Panc1 (cell line): ENCODE data around the gene PCBP4.

ENCODE experiments used
- CTCF ChIP-seq: fragments of 450-650 bp; IDR thresholded peaks from 2 replicates; pipeline ENCODE4 v1.5.1; 2017; ENCODE audit warnings: mild to moderate bottlenecking
- POLR2AphosphoS5 ChIP-seq: IDR thresholded peaks from 2 replicates; pipeline ENCODE4 v1.6.1; 2012; ENCODE audit warnings: mild to moderate bottlenecking, low read depth, low read length, moderate library complexity
- SIN3A ChIP-seq: IDR thresholded peaks from 2 replicates; pipeline ENCODE4 v1.6.1; 2012; ENCODE audit warnings: low read depth, mild to moderate bottlenecking, low read length, moderate library complexity, borderline replicate concordance; ENCODE audit not compliant: insufficient read depth
- TCF7L2 ChIP-seq: IDR thresholded peaks from 2 replicates; pipeline ENCODE4 v1.6.1; 2011; ENCODE audit warnings: mild to moderate bottlenecking, low read depth, low read length, inconsistent platforms
- TF ChIP-seq, protein P1 (sequence below), 2 experiments: IDR thresholded peaks; 2 replicates each; pipeline ENCODE4 v1.6.1; 2011 to 2012; ENCODE audit warnings: low read depth in 2 of 2, control low read depth in 1 of 2, low read length in 1 of 2, mild to moderate bottlenecking in 1 of 2, moderate library complexity in 1 of 2; ENCODE audit not compliant: insufficient read depth in 1 of 2

- no peak for TF ChIP-seq CTCF
- TF ChIP-seq POLR2AphosphoS5 = no peak
- TF ChIP-seq, protein P1, sequence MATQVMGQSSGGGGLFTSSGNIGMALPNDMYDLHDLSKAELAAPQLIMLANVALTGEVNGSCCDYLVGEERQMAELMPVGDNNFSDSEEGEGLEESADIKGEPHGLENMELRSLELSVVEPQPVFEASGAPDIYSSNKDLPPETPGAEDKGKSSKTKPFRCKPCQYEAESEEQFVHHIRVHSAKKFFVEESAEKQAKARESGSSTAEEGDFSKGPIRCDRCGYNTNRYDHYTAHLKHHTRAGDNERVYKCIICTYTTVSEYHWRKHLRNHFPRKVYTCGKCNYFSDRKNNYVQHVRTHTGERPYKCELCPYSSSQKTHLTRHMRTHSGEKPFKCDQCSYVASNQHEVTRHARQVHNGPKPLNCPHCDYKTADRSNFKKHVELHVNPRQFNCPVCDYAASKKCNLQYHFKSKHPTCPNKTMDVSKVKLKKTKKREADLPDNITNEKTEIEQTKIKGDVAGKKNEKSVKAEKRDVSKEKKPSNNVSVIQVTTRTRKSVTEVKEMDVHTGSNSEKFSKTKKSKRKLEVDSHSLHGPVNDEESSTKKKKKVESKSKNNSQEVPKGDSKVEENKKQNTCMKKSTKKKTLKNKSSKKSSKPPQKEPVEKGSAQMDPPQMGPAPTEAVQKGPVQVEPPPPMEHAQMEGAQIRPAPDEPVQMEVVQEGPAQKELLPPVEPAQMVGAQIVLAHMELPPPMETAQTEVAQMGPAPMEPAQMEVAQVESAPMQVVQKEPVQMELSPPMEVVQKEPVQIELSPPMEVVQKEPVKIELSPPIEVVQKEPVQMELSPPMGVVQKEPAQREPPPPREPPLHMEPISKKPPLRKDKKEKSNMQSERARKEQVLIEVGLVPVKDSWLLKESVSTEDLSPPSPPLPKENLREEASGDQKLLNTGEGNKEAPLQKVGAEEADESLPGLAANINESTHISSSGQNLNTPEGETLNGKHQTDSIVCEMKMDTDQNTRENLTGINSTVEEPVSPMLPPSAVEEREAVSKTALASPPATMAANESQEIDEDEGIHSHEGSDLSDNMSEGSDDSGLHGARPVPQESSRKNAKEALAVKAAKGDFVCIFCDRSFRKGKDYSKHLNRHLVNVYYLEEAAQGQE (IDR thresholded peaks at IDR 0.05; ENCODE audit: insufficient read depth in 1 of 2, low read depth in 2 of 2, low read length in 1 of 2) = no peak
- no peak for TF ChIP-seq SIN3A
- no peak for TF ChIP-seq TCF7L2
These were observed 26.4 kb downstream of the PCBP4 start for GRCh38 chr3:51940648-51941462.
